HepG2 (cell line): Measurements from ENCODE around the gene SDCCAG8. TPM values are rescaled to one million over a fixed set of nuclear protein-coding genes. Genes with fewer than 3 reads are reported as not detected.

Experiments used
- ATAC-seq: fragments of 200-7000 bp; cut with Tn5 transposase; 3 replicates; pipeline ENCODE4 v1.9.1; 2020; ENCODE audit warnings: mild to moderate bottlenecking, moderate library complexity
- BruUV-seq: library from RNA; stranded (reverse); fragments of 400-500 nt; replicated peaks from 2 replicates; lab custom pipeline; 2021; lab: Mats Ljungman, UMichigan
- CTCF ChIA-PET: fragments of 300-600 bp; formaldehyde crosslinking; extraction: SDS; loops from one replicate; lab custom pipeline; 2021; ENCODE audit warnings: low total read pairs, inconsistent platforms, low intra/inter-chr PET ratio; lab: Yijun Ruan, JAX
- POLR2A ChIA-PET: fragments of 350-600 bp; sonication (Branson Sonifier 250); formaldehyde crosslinking; loops from one replicate; lab custom pipeline; 2020; ENCODE audit warnings: antibody characterized with exemption, inconsistent platforms; lab: Yijun Ruan, JAX
- DNase-seq: peaks from one replicate; pipeline ENCODE4 v3.0.0-alpha.2; 2015; ENCODE audit warnings: low spot score
- FAIRE-seq: peaks from 3 replicates; lab custom pipeline; 2011; peaks lifted over from hg19 to GRCh38; lab: Jason Lieb, UNC
- H2AFZ ChIP-seq: one replicate; pipeline ENCODE4 v1.6.1; 2011; ENCODE audit warnings: low read length, inconsistent platforms
- H3K27ac ChIP-seq: fragments of 300-600 bp; 3 replicates; pipeline ENCODE4 v1.8.0; 2011; ENCODE audit warnings: mixed run types, mild to moderate bottlenecking, mixed read lengths, low read length, inconsistent platforms; ENCODE audit not compliant: insufficient read depth; ENCODE audit errors: extremely low read length
- H3K27me3 ChIP-seq, 2 experiments: fragments of 200-600 bp in 1 of 2; 2 replicates in 1 of 2; 3 replicates in 1 of 2; pipeline versions ENCODE4 v1.6.0 to v1.8.0; 2011; ENCODE audit warnings: low read length in 2 of 2, mild to moderate bottlenecking in 2 of 2, moderate library complexity in 2 of 2, inconsistent platforms in 1 of 2; ENCODE audit not compliant: insufficient read depth in 2 of 2, control insufficient read depth in 1 of 2
- H3K36me3 ChIP-seq, 2 experiments: fragments of 200-600 bp in 1 of 2; replicated peaks in 1 of 2; 2 replicates in 1 of 2; 3 replicates in 1 of 2; pipeline versions ENCODE4 v1.5.1 to v1.8.0; 2011; ENCODE audit warnings: low read length in 2 of 2, inconsistent platforms in 1 of 2; ENCODE audit not compliant: insufficient read depth in 2 of 2, control insufficient read depth in 1 of 2
- H3K4me1 ChIP-seq: 2 replicates; pipeline ENCODE4 v1.5.1; 2012; ENCODE audit warnings: low read length, inconsistent platforms; ENCODE audit not compliant: insufficient read depth
- H3K4me2 ChIP-seq: 2 replicates; pipeline ENCODE4 v1.6.0; 2011; ENCODE audit warnings: low read depth, low read length, inconsistent platforms
- H3K4me3 ChIP-seq, 3 experiments: fragments of 200-600 bp in 1 of 3; sonication (generic), shearing (Covaris generic) in 1 of 3; replicated peaks in 1 of 3; 2 replicates each; pipeline ENCODE4 v1.5.1; 2011 to 2016; ENCODE audit warnings: low read length in 3 of 3, inconsistent platforms in 2 of 3, low read depth in 2 of 3, mild to moderate bottlenecking in 2 of 3, control low read depth in 1 of 3, mixed read lengths in 1 of 3; ENCODE audit not compliant: insufficient read depth in 1 of 3
- H3K79me2 ChIP-seq: one replicate; pipeline ENCODE4 v1.6.1; 2011; ENCODE audit warnings: low read length, inconsistent platforms; ENCODE audit not compliant: insufficient read depth
- H3K9ac ChIP-seq: 2 replicates; pipeline ENCODE4 v1.6.0; 2011; ENCODE audit warnings: mild to moderate bottlenecking, low read depth, low read length, inconsistent platforms; ENCODE audit not compliant: insufficient read depth
- H3K9me3 ChIP-seq: 2 replicates; pipeline ENCODE4 v1.5.1; 2012; ENCODE audit warnings: mild to moderate bottlenecking, low read length
- H4K20me1 ChIP-seq: 2 replicates; pipeline ENCODE4 v1.6.0; 2011; ENCODE audit warnings: inconsistent platforms, mild to moderate bottlenecking, low read length, moderate library complexity; ENCODE audit not compliant: insufficient read depth
- ELF3 ChIP-seq: IDR thresholded peaks from 2 replicates; pipeline ENCODE4 v1.6.1; 2016; ENCODE audit warnings: missing genetic modification reagents, missing compliant biosample characterization
- GPN1 ChIP-seq: sonication (generic); formaldehyde crosslinking; IDR thresholded peaks from 2 replicates; pipeline ENCODE4 v1.5.1; 2020; ENCODE audit warnings: missing genetic modification reagents, borderline replicate concordance
- KLF11 ChIP-seq: IDR thresholded peaks from 2 replicates; pipeline ENCODE4 v1.6.1; 2016; ENCODE audit warnings: missing compliant biosample characterization
- KMT2A ChIP-seq: sonication (generic); formaldehyde crosslinking; IDR thresholded peaks from 2 replicates; pipeline ENCODE4 v1.4.0; 2020; ENCODE audit warnings: missing genetic modification reagents
- MEIS2 ChIP-seq: sonication (generic); formaldehyde crosslinking; IDR thresholded peaks from 2 replicates; pipeline ENCODE4 v1.9.0; 2021; ENCODE audit warnings: mild to moderate bottlenecking, missing genetic modification reagents
- MZF1 ChIP-seq: sonication (generic); formaldehyde crosslinking; IDR thresholded peaks from 2 replicates; pipeline ENCODE4 v1.8.1; 2023; ENCODE audit warnings: mild to moderate bottlenecking, missing genetic modification reagents, borderline replicate concordance
- PATZ1 ChIP-seq: sonication (generic); formaldehyde crosslinking; IDR thresholded peaks from 2 replicates; pipeline ENCODE4 v1.4.0; 2020; ENCODE audit warnings: missing genetic modification reagents
- RBM22 ChIP-seq: fragments of 200-400 bp; formaldehyde crosslinking; optimal IDR thresholded peaks from 2 replicates; pipeline ENCODE3; 2017; ENCODE audit warnings: mild to moderate bottlenecking, low read length, moderate library complexity
- SMYD3 ChIP-seq: sonication (generic); formaldehyde crosslinking; IDR thresholded peaks from 2 replicates; pipeline ENCODE4 v1.8.1; 2023; ENCODE audit warnings: mild to moderate bottlenecking, missing genetic modification reagents
- SP1 ChIP-seq, 2 experiments: fragments of 450-650 bp in 1 of 2; sonication (generic) in 1 of 2; formaldehyde crosslinking in 1 of 2; IDR thresholded peaks; 2 replicates each; pipeline versions ENCODE4 v1.4.0 to v1.6.1; 2016 to 2020; ENCODE audit warnings: missing genetic modification reagents in 1 of 2
- SP4 ChIP-seq: sonication (generic); formaldehyde crosslinking; IDR thresholded peaks from 2 replicates; pipeline ENCODE4 v1.8.1; 2023; ENCODE audit warnings: mild to moderate bottlenecking, missing genetic modification reagents
- TCF7 ChIP-seq: sonication (generic); IDR thresholded peaks from 2 replicates; pipeline ENCODE4 v1.6.1; 2016; ENCODE audit warnings: antibody characterized with exemption, low read depth
- TP53 ChIP-seq: sonication (generic); formaldehyde crosslinking; conservative IDR thresholded peaks from 2 replicates; pipeline ENCODE4 v1.4.0; 2020; ENCODE audit warnings: missing genetic modification reagents
- TSC22D2 ChIP-seq: sonication (generic); formaldehyde crosslinking; IDR thresholded peaks from 2 replicates; pipeline ENCODE4 v1.5.1; 2020; ENCODE audit warnings: missing genetic modification reagents, mild to moderate bottlenecking, borderline replicate concordance
- ZBTB21 ChIP-seq: sonication (generic); formaldehyde crosslinking; IDR thresholded peaks from 2 replicates; pipeline ENCODE4 v1.4.0; 2020; ENCODE audit warnings: missing genetic modification reagents
- ZBTB3 ChIP-seq: sonication (generic); formaldehyde crosslinking; IDR thresholded peaks from 2 replicates; pipeline ENCODE4 v1.4.0; 2020; ENCODE audit warnings: low read depth, mild to moderate bottlenecking, moderate library complexity, missing genetic modification reagents, borderline replicate concordance
- ZNF333 ChIP-seq: sonication (generic); formaldehyde crosslinking; IDR thresholded peaks from 2 replicates; pipeline ENCODE4 v1.4.0; 2020; ENCODE audit warnings: mild to moderate bottlenecking, missing genetic modification reagents, borderline replicate concordance
- ZNF746 ChIP-seq: sonication (generic); formaldehyde crosslinking; IDR thresholded peaks from 2 replicates; pipeline ENCODE4 v1.8.0; 2022; ENCODE audit warnings: mild to moderate bottlenecking, missing genetic modification reagents
- ZSCAN9 ChIP-seq: IDR thresholded peaks from 2 replicates; pipeline ENCODE4 v1.6.1; 2016; ENCODE audit warnings: borderline replicate concordance
- WGBS: methylation state at CpG from one replicate; pipeline ENCODE4 v1.1.6; 2017; ENCODE audit warnings: low lambda C conversion rate; 5-methylcytosine and 5-hydroxymethylcytosine counted together
- in situ Hi-C: cut with HindIII; loops from 2 replicates; pipeline ENCODE4 v1.10.0; 2017; ENCODE audit warnings: low pct_unique_long_range_greater_than_20kb; ENCODE audit not compliant: extremely low pct_ligation_motif_present
- intact Hi-C: fragments of 100-400 bp; cut with micrococcal nuclease; formaldehyde crosslinking; loops from one replicate; pipeline ENCODE4 v1.10.0; 2022; ENCODE audit not compliant: unreplicated experiment
- polyA plus RNA-seq, 8 experiments: library from polyadenylated mRNA; depleted of rRNA in 3 of 8; stranded (reverse) in 7 of 8; unstranded in 1 of 8; fragments of >200 nt; fragmentation: Illumina TruSeq in 4 of 8; extraction: Trizol in 4 of 8; gene quantifications; 2 replicates each; pipeline versions ENCODE4 v1.2.1 to v1.2.3, GENCODE V29; 2011 to 2016; ENCODE audit warnings: low read depth in 4 of 8, missing spikeins in 1 of 8, mixed read lengths in 1 of 8; ENCODE audit not compliant: insufficient read depth in 1 of 8
- total RNA-seq, 5 experiments: library from RNA; depleted of rRNA; stranded (reverse); fragments of >200 nt; fragmentation: Illumina TruSeq; extraction: Trizol; gene quantifications; 2 replicates each; pipeline ENCODE4 v1.2.3, GENCODE V29; 2016; ENCODE audit warnings: low read depth in 1 of 5

SDCCAG8 gene
- total and polyA plus RNA-seq, 2 of the 13 experiments (the other 11 are each of a cell fraction or from before 2014, with no cell fraction given) = 9.5 to 13.4 TPM

DNA sequence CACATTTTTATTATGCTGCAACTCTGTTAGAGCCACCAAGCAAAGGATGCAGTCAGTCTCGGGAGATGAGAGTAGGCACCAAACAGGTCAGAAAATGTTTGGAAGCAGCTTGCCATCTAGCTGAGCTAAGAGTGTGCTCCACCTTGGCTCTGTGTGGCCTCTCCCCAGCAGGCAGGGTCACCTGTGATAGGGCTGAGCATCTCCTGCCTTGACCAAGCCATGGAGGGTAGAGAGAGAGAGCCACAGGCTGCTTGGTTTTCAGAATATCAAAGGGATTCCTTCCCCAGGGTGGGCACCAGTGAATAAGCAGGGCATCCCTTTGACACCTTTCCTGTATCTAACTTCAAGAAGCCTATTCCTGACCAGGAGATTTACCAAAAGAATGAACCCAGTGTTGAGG lies 135.5 kb downstream of the SDCCAG8 start:
- Histone ChIP-seq H3K27me3 (no peaks in the 10 kb centered on the region), H4K20me1 (no peaks in the 10 kb centered on the region), H3K27ac (no peak overlapping the region), H3K9ac (no peak overlapping the region), H3K9me3 (no peaks in the 10 kb centered on the region), H3K4me2 (no peak overlapping the region), H3K79me2 (no peaks in the 10 kb centered on the region), H3K36me3 (no peaks in the 10 kb centered on the region), H2AFZ (no peak overlapping the region), H3K4me3 (no peak overlapping the region), H3K4me1 (no peaks in the 10 kb centered on the region)
- DNase-seq (no peak), ATAC-seq (no peak), FAIRE-seq (no peak)
- intact Hi-C loops (no loop called here), in situ Hi-C loops (no loop called here)
- ChIA-PET CTCF (no interaction called here), POLR2A (no interaction called here)
- WGBS = 100% methylated on average over 1 of the region's 1 CpG
- TF ChIP-seq KLF11 (CRISPR knock-in tag) (no peak), ELF3 (no peak), ZSCAN9 (no peak), GPN1 (CRISPR knock-in tag) (no peak), MZF1 (CRISPR knock-in tag) (no peak), TSC22D2 (CRISPR knock-in tag) (no peak), RBM22 (no peak), ZNF746 (CRISPR knock-in tag) (no peak), MEIS2 (CRISPR knock-in tag) (no peak), ZBTB21 (CRISPR knock-in tag) (no peak), ZBTB3 (CRISPR knock-in tag) (no peak), ZNF333 (no peak), SMYD3 (CRISPR knock-in tag) (no peak), TP53 (no peak), SP4 (CRISPR knock-in tag) (no peak), TCF7 (no peak), PATZ1 (CRISPR knock-in tag) (no peak), SP1 (IDR thresholded peaks at IDR 0.05) (no peak), SP1 (CRISPR knock-in tag; IDR thresholded peaks at IDR 0.05) (no peak), KMT2A (CRISPR knock-in tag) (no peak)
- no TSS peak for BruUV-seq
